Measurements from ENCODE around the gene CDH4. TPM values are rescaled to one million over a fixed set of nuclear protein-coding genes. Genes with fewer than 3 reads are reported as not detected.

Gene CDH4
- total and polyA plus RNA-seq, 2 donors (not counting 3 experiments of a cell fraction or from before 2014, with no cell fraction given), result 0.17 to 0.51 TPM

GRCh38 chr20:61873651-61874420 lies 621.8 kb downstream of the CDH4 start:
- Histone ChIP-seq H3K36me3 (ENCODE audit: control insufficient read depth in 2 of 2, extremely low read depth in 1 of 2, insufficient read depth in 2 of 2, low read length in 2 of 2) (no peaks in the 10 kb centered on the region), H3K9ac (replicated peaks; ENCODE audit: extremely low read depth, insufficient read depth, low read length) (no peak overlapping the region), H2AFZ (ENCODE audit: low read depth, low read length) (no peak overlapping the region), H3K4me3 (replicated peaks in 1 of 3; ENCODE audit: insufficient read depth in 1 of 3, low read depth in 1 of 3, low read length in 3 of 3) (no peak overlapping the region), H3K4me1 (ENCODE audit: control insufficient read depth, extremely low read depth, insufficient read depth, low read length) (no peaks in the 10 kb centered on the region), H4K20me1 (replicated peaks; ENCODE audit: control insufficient read depth, extremely low read depth, insufficient read depth, low read length) (no peaks in the 10 kb centered on the region), H3K9me1 (replicated peaks; ENCODE audit: control insufficient read depth, extremely low read depth, insufficient read depth, low read length) (no peaks in the 10 kb centered on the region), H3K27ac (ENCODE audit: insufficient read depth, low read depth, low read length) (no peak overlapping the region), H3K27me3 (ENCODE audit: control insufficient read depth in 2 of 2, insufficient read depth in 2 of 2, low read length in 2 of 2) (no peaks in the 10 kb centered on the region), H3K79me2 (ENCODE audit: control insufficient read depth, insufficient read depth, low read length) (no peaks in the 10 kb centered on the region), H3K4me2 (ENCODE audit: insufficient read depth, low read length) (no peak overlapping the region), H3K9me3 (replicated peaks; ENCODE audit: control insufficient read depth, insufficient read depth, low read length) (no peaks in the 10 kb centered on the region)
- ChIA-PET POLR2A (no interaction called here), CTCF (no interaction called here)
- FAIRE-seq (no peak), DNase-seq (ENCODE audit: low read depth, low spot score) (no peak)
- BruUV-seq (replicated peaks), result no TSS peak
- dilution Hi-C loops (cut with MboI; ENCODE audit: extremely low pct_ligation_motif_present, low sequenced_read_pairs) (no loop called here), intact Hi-C loops (cut with micrococcal nuclease) (no loop called here)
- TF ChIP-seq POLR2A (IDR thresholded peaks at IDR 0.05; ENCODE audit: low read depth, low read length), result no peak
- TF ChIP-seq MAX (IDR thresholded peaks at IDR 0.05; ENCODE audit: insufficient read depth, insufficient read length), result no peak
- TF ChIP-seq MYC (IDR thresholded peaks at IDR 0.05; ENCODE audit: low read depth, low read length), result no peak
- no peak for TF ChIP-seq CTCF (IDR thresholded peaks at IDR 0.05; ENCODE audit: extremely low read depth in 1 of 2, insufficient read depth in 1 of 2, low read depth in 1 of 2, low read length in 2 of 2)
- no peak for TF ChIP-seq JUN (IDR thresholded peaks at IDR 0.05; ENCODE audit: borderline replicate concordance, insufficient read depth, insufficient read length, low read depth)

All from endothelial cell of umbilical vein (primary cell).